HUES6 (cell line): ENCODE results near the gene FBXW4.

ENCODE experiments used
- H3K27ac ChIP-seq: 2 replicates; pipeline ENCODE4 v1.7.0; 2013; ENCODE audit warnings: low read depth, mild to moderate bottlenecking, low read length, inconsistent platforms
- H3K27me3 ChIP-seq: 2 replicates; pipeline ENCODE4 v1.6.1; 2013; ENCODE audit warnings: low read length; ENCODE audit not compliant: control insufficient read depth, insufficient read depth
- H3K36me3 ChIP-seq: 2 replicates; pipeline ENCODE4 v1.6.1; 2013; ENCODE audit warnings: low read length; ENCODE audit not compliant: control insufficient read depth, insufficient read depth
- H3K4me1 ChIP-seq: 2 replicates; pipeline ENCODE4 v1.6.1; 2013; ENCODE audit warnings: low read length; ENCODE audit not compliant: control insufficient read depth, insufficient read depth
- H3K4me3 ChIP-seq: 2 replicates; pipeline ENCODE4 v1.5.1; 2013; ENCODE audit warnings: low read depth, low read length
- H3K9ac ChIP-seq: one replicate; pipeline ENCODE4 v1.6.1; 2013; ENCODE audit warnings: mild to moderate bottlenecking, low read length
- H3K9me3 ChIP-seq: 2 replicates; pipeline ENCODE4 v1.6.1; 2013; ENCODE audit warnings: low read depth, low read length; ENCODE audit not compliant: control insufficient read depth, insufficient read depth

The FBXW4 gene

GRCh38 chr10:101572785-101573184 lies 122.2 kb downstream of the FBXW4 start:
- peaks cover 50% of the 10 kb centered on the region for H3K27me3 ChIP-seq
- no peak overlapping the region for H3K4me3 ChIP-seq
- H3K4me1 ChIP-seq = peaks cover 7% of the 10 kb centered on the region
- H3K27ac ChIP-seq = no peak overlapping the region
- peaks cover 5% of the 10 kb centered on the region; the same call in 1 of the 2 replicates for H3K9me3 ChIP-seq
- peaks cover 8% of the 10 kb centered on the region; the same call in 1 of the 2 replicates for H3K36me3 ChIP-seq
- H3K9ac ChIP-seq = no peak overlapping the region

- Histone ChIP-seq H3K27ac (no peak overlapping the region), H3K27me3 (peaks cover 56% of the 10 kb centered on the region), H3K9ac (no peak overlapping the region), H3K36me3 (peaks cover 5% of the 10 kb centered on the region; the same call in 1 of the 2 replicates), H3K4me3 (no peak overlapping the region), H3K4me1 (peaks cover 7% of the 10 kb centered on the region), H3K9me3 (peaks cover 5% of the 10 kb centered on the region; the same call in 1 of the 2 replicates)
Observed at GRCh38 chr10:101572126-101572525, 122.8 kb downstream of the FBXW4 start.

GRCh38 chr10:101571271-101571925 lies 123.6 kb downstream of the FBXW4 start:
- Histone ChIP-seq H3K27me3 (peaks cover 64% of the 10 kb centered on the region), H3K4me3 (peak overlapping the region; percentile 79; the same call in 1 of the 2 replicates), H3K27ac (no peak overlapping the region), H3K4me1 (peaks cover 7% of the 10 kb centered on the region), H3K9ac (no peak overlapping the region), H3K36me3 (no peaks in the 10 kb centered on the region), H3K9me3 (no peaks in the 10 kb centered on the region)

- Histone ChIP-seq H3K27ac (no peak overlapping the region), H3K4me1 (peaks cover 11% of the 10 kb centered on the region), H3K9ac (peak overlapping the region; percentile 49), H3K9me3 (no peaks in the 10 kb centered on the region), H3K27me3 (peaks cover 71% of the 10 kb centered on the region), H3K36me3 (no peaks in the 10 kb centered on the region), H3K4me3 (peak overlapping the region; percentile 79)
Observed at GRCh38 chr10:101570428-101571270, 124.3 kb downstream of the FBXW4 start.

- Histone ChIP-seq H3K9me3 (no peaks in the 10 kb centered on the region), H3K27me3 (peaks cover 79% of the 10 kb centered on the region), H3K4me3 (peak overlapping the region; percentile 79)
Observed at GRCh38 chr10:101569622-101570427, 125.1 kb downstream of the FBXW4 start.

GRCh38 chr10:101569323-101569621 lies 125.7 kb downstream of the FBXW4 start:
- Histone ChIP-seq H3K27ac (no peak overlapping the region), H3K9ac (no peak overlapping the region), H3K27me3 (peaks cover 79% of the 10 kb centered on the region), H3K4me3 (peak overlapping the region; percentile 79), H3K4me1 (peaks cover 11% of the 10 kb centered on the region), H3K36me3 (no peaks in the 10 kb centered on the region), H3K9me3 (no peaks in the 10 kb centered on the region)

More at GRCh38 chr10:101569622-101570427, 125.1 kb downstream of the FBXW4 start:
- peaks cover 11% of the 10 kb centered on the region for H3K4me1 ChIP-seq
- no peaks in the 10 kb centered on the region for H3K36me3 ChIP-seq
- peak overlapping the region; percentile 27 for H3K9ac ChIP-seq
- no peak overlapping the region for H3K27ac ChIP-seq

DNA sequence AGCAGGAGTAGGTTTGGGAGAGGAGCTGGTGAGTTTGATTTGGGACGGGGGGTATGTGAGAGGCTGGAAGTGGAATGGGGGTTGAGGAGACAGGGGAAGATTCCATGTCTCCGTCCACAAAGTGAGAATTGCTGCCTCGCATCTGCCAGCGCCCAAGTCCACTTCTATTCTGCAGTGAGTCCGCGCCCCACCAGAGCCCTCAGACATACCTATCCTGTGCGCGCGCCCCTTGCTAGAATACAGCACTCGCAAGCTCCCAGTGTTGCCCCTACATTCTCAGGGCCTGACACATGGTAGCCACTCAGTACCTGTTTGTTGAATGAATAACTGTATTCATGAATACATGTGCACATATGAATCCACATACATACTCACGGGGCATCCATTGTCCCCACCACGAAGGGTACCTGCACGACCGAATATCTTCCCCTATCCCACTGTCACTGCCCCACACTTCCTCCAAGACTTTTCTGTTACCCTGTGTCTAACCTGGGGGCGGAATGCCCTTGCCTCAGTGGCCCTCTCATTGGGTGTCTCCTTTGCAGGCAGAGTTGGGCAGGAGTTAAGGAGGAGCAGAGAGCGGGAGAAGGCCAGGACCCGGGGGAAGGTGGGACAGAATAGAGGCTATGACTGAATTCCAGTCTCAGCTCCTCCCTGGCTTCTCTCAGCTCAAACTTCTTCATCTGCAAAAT lies 126.8 kb downstream of the FBXW4 start:
- no peak overlapping the region for H3K9ac ChIP-seq
- H3K4me1 ChIP-seq = peaks cover 11% of the 10 kb centered on the region
- no peaks in the 10 kb centered on the region for H3K9me3 ChIP-seq
- no peak overlapping the region for H3K4me3 ChIP-seq
- no peak overlapping the region for H3K27ac ChIP-seq
- H3K36me3 ChIP-seq = no peaks in the 10 kb centered on the region
- peaks cover 79% of the 10 kb centered on the region for H3K27me3 ChIP-seq

- H3K27me3 ChIP-seq = peaks cover 72% of the 10 kb centered on the region
- no peak overlapping the region for H3K9ac ChIP-seq
- no peaks in the 10 kb centered on the region for H3K36me3 ChIP-seq
- no peak overlapping the region for H3K27ac ChIP-seq
- H3K9me3 ChIP-seq = no peaks in the 10 kb centered on the region
- peaks cover 11% of the 10 kb centered on the region for H3K4me1 ChIP-seq
- H3K4me3 ChIP-seq = no peak overlapping the region
Observed at GRCh38 chr10:101567165-101568006, 127.6 kb downstream of the FBXW4 start.

GRCh38 chr10:101566333-101567164 lies 128.4 kb downstream of the FBXW4 start:
- Histone ChIP-seq H3K4me1 (peaks cover 11% of the 10 kb centered on the region), H3K27ac (no peak overlapping the region), H3K36me3 (no peaks in the 10 kb centered on the region), H3K27me3 (peaks cover 66% of the 10 kb centered on the region), H3K9me3 (no peaks in the 10 kb centered on the region), H3K9ac (no peak overlapping the region), H3K4me3 (peak overlapping the region; percentile 25)
